ENCODE results near the gene PPP1R36. TPM values are rescaled to one million over a fixed set of nuclear protein-coding genes. Genes with fewer than 3 reads are reported as not detected.

PPP1R36 gene
- total RNA-seq, 1 donor from 2014 or later: 0.70 TPM

GRCh38 chr14:64636208-64636979 is 86.6 kb downstream of the PPP1R36 start:
- peak; percentile 96 for TF ChIP-seq CTCF (conservative IDR thresholded peaks at IDR 0.05)
- no peak overlapping the region for H3K27ac Mint-ChIP-seq
- H3K9me3 Mint-ChIP-seq: no peaks in the 10 kb centered on the region
- no peak for DNase-seq (ENCODE audit: extremely low spot score, unreplicated experiment)
- no peaks in the 10 kb centered on the region for H3K27me3 Mint-ChIP-seq
- H3K4me1 Mint-ChIP-seq (ENCODE audit: unreplicated experiment): peaks cover 27% of the 10 kb centered on the region
- peak overlapping the region; percentile 14 for H3K4me3 Mint-ChIP-seq
- no peaks in the 10 kb centered on the region for H3K36me3 Mint-ChIP-seq

- peak; percentile 30 for TF ChIP-seq CTCF (conservative IDR thresholded peaks at IDR 0.05)
Observed at GRCh38 chr14:64636980-64637429, 87.2 kb downstream of the PPP1R36 start.

GRCh38 chr14:64637735-64638473 is 88.1 kb downstream of the PPP1R36 start:
- no peak for TF ChIP-seq CTCF (conservative IDR thresholded peaks at IDR 0.05)
- Mint-ChIP-seq H3K9me3 (no peaks in the 10 kb centered on the region), H3K36me3 (no peaks in the 10 kb centered on the region), H3K4me1 (ENCODE audit: unreplicated experiment) (peaks cover 29% of the 10 kb centered on the region), H3K27me3 (no peaks in the 10 kb centered on the region), H3K4me3 (no peak overlapping the region), H3K27ac (no peak overlapping the region)
- DNase-seq (ENCODE audit: extremely low spot score, unreplicated experiment): no peak

More at GRCh38 chr14:64636980-64637429, 87.2 kb downstream of the PPP1R36 start:
- Mint-ChIP-seq H3K4me3 (peak overlapping the region; percentile 14), H3K27ac (no peak overlapping the region), H3K9me3 (no peaks in the 10 kb centered on the region), H3K4me1 (ENCODE audit: unreplicated experiment) (peaks cover 31% of the 10 kb centered on the region), H3K36me3 (no peaks in the 10 kb centered on the region), H3K27me3 (no peaks in the 10 kb centered on the region)
- DNase-seq (ENCODE audit: extremely low spot score, unreplicated experiment): no peak

- H3K27me3 Mint-ChIP-seq: no peaks in the 10 kb centered on the region
- H3K9me3 Mint-ChIP-seq: no peaks in the 10 kb centered on the region
- DNase-seq (ENCODE audit: extremely low spot score, unreplicated experiment): no peak
- H3K4me1 Mint-ChIP-seq (ENCODE audit: unreplicated experiment): peaks cover 29% of the 10 kb centered on the region
- TF ChIP-seq CTCF (conservative IDR thresholded peaks at IDR 0.05): no peak
- no peaks in the 10 kb centered on the region for H3K36me3 Mint-ChIP-seq
- H3K27ac Mint-ChIP-seq: peak overlapping the region; percentile 74
- no peak overlapping the region for H3K4me3 Mint-ChIP-seq
Observed at GRCh38 chr14:64638625-64639024, 88.9 kb downstream of the PPP1R36 start.

Other genes with a start within 250 kb of the PPP1R36 start
- gene MTHFD1, start 161.6 kb upstream of the PPP1R36 start, total RNA-seq (ENCODE audit: low replicate concordance): 55.9 and 108 TPM in 2 replicates
- 0.52 and 1.4 TPM in 2 replicates for gene AKAP5, start 84.5 kb upstream of the PPP1R36 start, total RNA-seq (ENCODE audit: low replicate concordance)
- 7.6 and 11.3 TPM in 2 replicates for gene ZBTB25, start 46.1 kb upstream of the PPP1R36 start, total RNA-seq (ENCODE audit: low replicate concordance)
- gene ZBTB1, start 45.2 kb upstream of the PPP1R36 start, total RNA-seq (ENCODE audit: low replicate concordance): 33.5 and 43.2 TPM in 2 replicates
- 1.5 and 1.9 TPM in 2 replicates for gene HSPA2, start 9.2 kb upstream of the PPP1R36 start, total RNA-seq (ENCODE audit: low replicate concordance)
- gene PLEKHG3, start 154.5 kb downstream of the PPP1R36 start, total RNA-seq (ENCODE audit: low replicate concordance): 64.7 and 83.9 TPM in 2 replicates